Activated CD4-positive, alpha-beta T cell treated with anti-CD3 and anti-CD28 coated beads, Interleukin-2, amount 50 U/mL, for 24 hours (primary cell): ENCODE measurements around the gene OR4F17.
"Not testable (repeated sequence)": the region's sequence is repeated elsewhere in the genome, so short reads cannot be mapped to it uniquely, and the experiment has no call there.

Experiments
- DNase-seq, 2 donors: peaks; one replicate each; pipeline ENCODE4 v3.0.0-alpha.2; 2020; ENCODE audit warnings: low read depth in 1 of 2, low spot score in 1 of 2

Gene OR4F17, protein sequence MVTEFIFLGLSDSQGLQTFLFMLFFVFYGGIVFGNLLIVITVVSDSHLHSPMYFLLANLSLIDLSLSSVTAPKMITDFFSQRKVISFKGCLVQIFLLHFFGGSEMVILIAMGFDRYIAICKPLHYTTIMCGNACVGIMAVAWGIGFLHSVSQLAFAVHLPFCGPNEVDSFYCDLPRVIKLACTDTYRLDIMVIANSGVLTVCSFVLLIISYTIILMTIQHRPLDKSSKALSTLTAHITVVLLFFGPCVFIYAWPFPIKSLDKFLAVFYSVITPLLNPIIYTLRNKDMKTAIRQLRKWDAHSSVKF

GRCh38 chr19:106804-107203 is at the start of gene OR4F17:
OR4F17 (plus strand) TSS chr19:107104; CDS start chr19:110679, 3,575 bp downstream.
- not testable (repeated sequence) for DNase-seq

DNA sequence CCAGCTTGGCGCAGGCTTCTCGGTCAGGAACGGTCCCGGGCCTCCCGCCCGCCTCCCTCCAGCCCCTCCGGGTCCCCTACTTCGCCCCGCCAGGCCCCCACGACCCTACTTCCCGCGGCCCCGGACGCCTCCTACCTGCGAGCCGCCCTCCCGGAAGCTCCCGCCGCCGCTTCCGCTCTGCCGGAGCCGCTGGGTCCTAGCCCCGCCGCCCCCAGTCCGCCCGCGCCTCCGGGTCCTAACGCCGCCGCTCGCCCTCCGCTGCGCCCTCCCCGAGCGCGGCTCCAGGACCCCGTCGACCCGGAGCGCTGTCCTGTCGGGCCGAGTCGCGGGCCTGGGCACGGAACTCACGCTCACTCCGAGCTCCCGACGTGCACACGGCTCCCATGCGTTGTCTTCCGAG is 36.1 kb upstream of the OR4F17 start:
- not testable (repeated sequence) for DNase-seq

GRCh38 chr19:82864-83263 is 24.0 kb upstream of the OR4F17 start:
- DNase-seq, result not testable (repeated sequence)

- DNase-seq, result not testable (repeated sequence)
These were observed 23.3 kb upstream of the OR4F17 start for GRCh38 chr19:83626-84025.

GRCh38 chr19:90678-91077 is 16.2 kb upstream of the OR4F17 start:
- DNase-seq, result not testable (repeated sequence)

- DNase-seq, result not testable (repeated sequence)
These were observed 12.1 kb upstream of the OR4F17 start for GRCh38 chr19:94794-95193.

DNA sequence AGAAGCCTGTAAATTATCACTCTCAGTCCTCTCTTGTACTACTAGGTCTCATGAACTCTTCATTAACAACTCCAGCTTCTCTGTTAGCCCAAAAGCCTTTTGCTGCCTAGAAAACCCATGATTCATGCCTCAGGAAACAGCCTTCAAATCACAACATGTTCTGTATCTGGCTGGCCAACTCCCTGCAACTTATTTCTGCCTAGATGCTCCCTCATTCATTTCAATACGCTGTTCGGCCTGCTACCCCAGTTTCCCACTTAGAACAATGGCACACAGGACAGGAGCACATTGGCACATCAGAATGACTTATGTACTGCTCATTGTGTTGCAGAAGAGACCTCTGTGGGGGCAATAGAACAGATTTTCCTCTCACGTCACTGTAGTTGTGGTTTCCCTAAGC is 9.3 kb upstream of the OR4F17 start:
- DNase-seq, result not testable (repeated sequence)

- not testable (repeated sequence) for DNase-seq
These were observed 13.7 kb downstream of the OR4F17 start for GRCh38 chr19:120443-121140.
